ENCODE data around the gene SLC26A3.

DNA sequence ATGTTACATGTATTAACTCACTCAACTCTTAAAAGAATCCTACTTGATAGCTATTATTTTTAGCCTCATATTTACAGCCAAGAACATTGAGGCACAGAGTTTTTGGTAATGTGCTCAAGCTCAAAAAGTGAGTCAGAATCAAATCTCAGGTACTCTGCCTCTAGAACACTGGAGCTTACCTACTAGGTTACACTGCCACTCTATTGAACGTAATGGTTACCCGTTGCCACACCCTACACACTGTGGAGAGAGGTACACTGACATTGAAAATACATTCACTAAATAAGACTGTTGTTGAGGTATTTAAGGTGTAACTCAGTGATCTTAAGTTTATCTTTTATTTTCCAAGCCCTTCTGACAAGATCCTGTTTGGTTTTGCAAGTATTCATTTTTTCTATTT is 17.9 kb downstream of the SLC26A3 start:
- TF ChIP-seq, protein P1, sequence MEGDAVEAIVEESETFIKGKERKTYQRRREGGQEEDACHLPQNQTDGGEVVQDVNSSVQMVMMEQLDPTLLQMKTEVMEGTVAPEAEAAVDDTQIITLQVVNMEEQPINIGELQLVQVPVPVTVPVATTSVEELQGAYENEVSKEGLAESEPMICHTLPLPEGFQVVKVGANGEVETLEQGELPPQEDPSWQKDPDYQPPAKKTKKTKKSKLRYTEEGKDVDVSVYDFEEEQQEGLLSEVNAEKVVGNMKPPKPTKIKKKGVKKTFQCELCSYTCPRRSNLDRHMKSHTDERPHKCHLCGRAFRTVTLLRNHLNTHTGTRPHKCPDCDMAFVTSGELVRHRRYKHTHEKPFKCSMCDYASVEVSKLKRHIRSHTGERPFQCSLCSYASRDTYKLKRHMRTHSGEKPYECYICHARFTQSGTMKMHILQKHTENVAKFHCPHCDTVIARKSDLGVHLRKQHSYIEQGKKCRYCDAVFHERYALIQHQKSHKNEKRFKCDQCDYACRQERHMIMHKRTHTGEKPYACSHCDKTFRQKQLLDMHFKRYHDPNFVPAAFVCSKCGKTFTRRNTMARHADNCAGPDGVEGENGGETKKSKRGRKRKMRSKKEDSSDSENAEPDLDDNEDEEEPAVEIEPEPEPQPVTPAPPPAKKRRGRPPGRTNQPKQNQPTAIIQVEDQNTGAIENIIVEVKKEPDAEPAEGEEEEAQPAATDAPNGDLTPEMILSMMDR (IDR thresholded peaks at IDR 0.05; ENCODE audit: low read depth, low read length), result no peak
- TF ChIP-seq POLR2A (IDR thresholded peaks at IDR 0.05; ENCODE audit: extremely low read depth, insufficient read length) (no peak), MYC (IDR thresholded peaks at IDR 0.05; ENCODE audit: low read depth, low read length) (no peak)
- TF ChIP-seq, protein P2, sequence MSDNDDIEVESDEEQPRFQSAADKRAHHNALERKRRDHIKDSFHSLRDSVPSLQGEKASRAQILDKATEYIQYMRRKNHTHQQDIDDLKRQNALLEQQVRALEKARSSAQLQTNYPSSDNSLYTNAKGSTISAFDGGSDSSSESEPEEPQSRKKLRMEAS (IDR thresholded peaks at IDR 0.05; ENCODE audit: low read depth, low read length), result no peak

Measured in NB4 (cell line).